ENCODE data around the gene PTGIR.

The PTGIR gene

GRCh38 chr19:46609511-46610412, 15.1 kb downstream of the PTGIR start:
- FAIRE-seq, result no peak

DNA sequence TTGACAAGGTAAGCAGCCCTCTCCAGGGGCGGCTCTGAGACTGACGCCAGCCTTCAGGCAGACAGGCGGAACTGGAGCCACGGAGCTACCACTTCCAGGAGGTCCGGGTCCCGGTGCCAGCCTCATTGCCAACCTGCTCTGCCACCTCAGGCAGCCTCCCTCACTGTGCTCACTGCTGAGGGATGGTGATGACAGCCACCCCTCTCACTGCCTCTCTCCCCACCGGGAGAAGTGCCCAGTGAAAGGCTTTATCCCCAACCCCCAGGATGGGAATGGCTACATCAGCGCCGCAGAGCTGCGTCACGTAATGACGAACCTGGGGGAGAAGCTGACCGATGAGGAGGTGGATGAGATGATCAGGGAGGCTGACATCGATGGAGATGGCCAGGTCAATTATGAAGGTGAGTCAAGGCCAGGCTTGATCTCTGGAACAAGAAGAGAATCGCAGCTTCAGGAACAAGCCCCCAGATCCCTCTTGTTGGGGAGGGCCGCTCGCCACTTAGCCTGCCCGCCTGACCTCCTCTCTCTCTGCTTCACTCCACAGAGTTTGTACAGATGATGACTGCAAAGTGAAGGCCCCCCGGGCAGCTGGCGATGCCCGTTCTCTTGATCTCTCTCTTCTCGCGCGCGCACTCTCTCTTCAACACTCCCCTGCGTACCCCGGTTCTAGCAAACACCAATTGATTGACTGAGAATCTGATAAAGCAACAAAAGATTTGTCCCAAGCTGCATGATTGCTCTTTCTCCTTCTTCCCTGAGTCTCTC, 16.1 kb downstream of the PTGIR start:
- DNase-seq (ENCODE audit: insufficient read length, low spot score), result no peak
- no peak for FAIRE-seq
- TF ChIP-seq, protein P1, sequence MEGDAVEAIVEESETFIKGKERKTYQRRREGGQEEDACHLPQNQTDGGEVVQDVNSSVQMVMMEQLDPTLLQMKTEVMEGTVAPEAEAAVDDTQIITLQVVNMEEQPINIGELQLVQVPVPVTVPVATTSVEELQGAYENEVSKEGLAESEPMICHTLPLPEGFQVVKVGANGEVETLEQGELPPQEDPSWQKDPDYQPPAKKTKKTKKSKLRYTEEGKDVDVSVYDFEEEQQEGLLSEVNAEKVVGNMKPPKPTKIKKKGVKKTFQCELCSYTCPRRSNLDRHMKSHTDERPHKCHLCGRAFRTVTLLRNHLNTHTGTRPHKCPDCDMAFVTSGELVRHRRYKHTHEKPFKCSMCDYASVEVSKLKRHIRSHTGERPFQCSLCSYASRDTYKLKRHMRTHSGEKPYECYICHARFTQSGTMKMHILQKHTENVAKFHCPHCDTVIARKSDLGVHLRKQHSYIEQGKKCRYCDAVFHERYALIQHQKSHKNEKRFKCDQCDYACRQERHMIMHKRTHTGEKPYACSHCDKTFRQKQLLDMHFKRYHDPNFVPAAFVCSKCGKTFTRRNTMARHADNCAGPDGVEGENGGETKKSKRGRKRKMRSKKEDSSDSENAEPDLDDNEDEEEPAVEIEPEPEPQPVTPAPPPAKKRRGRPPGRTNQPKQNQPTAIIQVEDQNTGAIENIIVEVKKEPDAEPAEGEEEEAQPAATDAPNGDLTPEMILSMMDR (IDR thresholded peaks at IDR 0.05; ENCODE audit: insufficient read depth, missing control alignments), result no peak

More at GRCh38 chr19:46609511-46610412, 15.1 kb downstream of the PTGIR start:
- DNase-seq (ENCODE audit: insufficient read length, low spot score), result no peak
- TF ChIP-seq, protein P1 (IDR thresholded peaks at IDR 0.05; ENCODE audit: insufficient read depth, missing control alignments), result no peak

- DNase-seq (ENCODE audit: insufficient read length, low spot score), result peak; percentile 10
- FAIRE-seq, result no peak
- TF ChIP-seq, protein P1 (IDR thresholded peaks at IDR 0.05; ENCODE audit: insufficient read depth, missing control alignments), result no peak
Measured at GRCh38 chr19:46608178-46608577, 16.7 kb downstream of the PTGIR start.

- FAIRE-seq (no peak), DNase-seq (ENCODE audit: insufficient read length, low spot score) (no peak)
- TF ChIP-seq, protein P1 (IDR thresholded peaks at IDR 0.05; ENCODE audit: insufficient read depth, missing control alignments), result no peak
Measured at GRCh38 chr19:46607448-46607841, 17.4 kb downstream of the PTGIR start.

GRCh38 chr19:46606681-46607447, 18.0 kb downstream of the PTGIR start:
- TF ChIP-seq, protein P1 (IDR thresholded peaks at IDR 0.05; ENCODE audit: insufficient read depth, missing control alignments), result no peak
- no peak for FAIRE-seq
- DNase-seq (ENCODE audit: insufficient read length, low spot score), result peak; percentile 8

DNA sequence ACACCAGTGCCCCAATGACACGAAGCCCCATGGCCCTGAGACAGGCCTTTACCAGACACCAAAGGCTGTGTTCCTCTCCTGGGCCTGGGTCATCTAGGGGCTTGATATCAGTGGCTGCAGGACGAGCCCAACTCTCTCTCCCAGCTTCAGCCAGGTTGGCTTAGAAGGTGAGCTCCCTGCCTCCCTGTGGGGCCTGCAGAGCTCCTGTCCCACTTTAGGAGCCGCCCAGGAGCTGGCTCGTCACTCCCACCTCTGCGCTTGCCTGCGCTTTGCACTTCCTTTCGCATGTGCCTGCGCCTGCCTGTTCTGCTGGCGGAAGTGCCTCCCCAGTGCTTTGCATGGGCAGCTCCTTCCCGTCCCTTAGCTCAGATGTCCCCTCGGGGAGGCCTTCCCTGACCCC, 18.9 kb downstream of the PTGIR start:
- TF ChIP-seq, protein P1 (IDR thresholded peaks at IDR 0.05; ENCODE audit: insufficient read depth, missing control alignments), result no peak
- FAIRE-seq (no peak), DNase-seq (ENCODE audit: insufficient read length, low spot score) (no peak)

Data from D721Med (cell line).